GM18505 (cell line): Measurements from ENCODE around the gene VAV2.

Experiments
- ATAC-seq: cut with Tn5 transposase; IDR thresholded peaks from one replicate; pipeline ENCODE4 v1.9.1; 2021; ENCODE audit not compliant: unreplicated experiment
- POLR2A ChIP-seq: IDR thresholded peaks from 4 replicates; pipeline ENCODE4 v1.6.1; 2011; ENCODE audit warnings: borderline replicate concordance; ENCODE audit not compliant: insufficient read depth, insufficient read length; ENCODE audit errors: extremely low read depth

VAV2 gene

GRCh38 chr9:133799716-133800115, 192.4 kb downstream of the VAV2 start:
- no peak for TF ChIP-seq POLR2A
- no peak for ATAC-seq

DNA sequence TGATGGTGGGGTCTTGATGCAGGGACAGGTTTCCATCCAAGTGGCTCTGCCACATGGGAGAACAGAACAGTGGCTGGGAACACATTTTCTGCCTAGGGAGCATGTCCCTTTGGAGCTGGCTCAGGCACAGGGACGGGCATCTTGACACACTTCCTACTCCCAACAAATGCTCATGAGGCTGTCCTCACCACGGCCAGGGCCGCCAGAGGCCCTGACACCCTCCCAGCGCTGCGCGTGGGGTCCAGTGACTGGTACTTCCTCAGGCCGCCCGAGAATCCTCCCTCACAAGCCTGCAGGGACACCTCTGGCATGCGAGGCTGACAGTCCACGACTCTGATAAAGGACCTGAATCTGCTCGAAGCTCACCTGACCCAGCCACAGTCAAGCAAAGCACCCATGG, 193.0 kb downstream of the VAV2 start:
- no peak for TF ChIP-seq POLR2A
- no peak for ATAC-seq

GRCh38 chr9:133798160-133798559, 194.0 kb downstream of the VAV2 start:
- TF ChIP-seq POLR2A = no peak
- ATAC-seq = no peak

DNA sequence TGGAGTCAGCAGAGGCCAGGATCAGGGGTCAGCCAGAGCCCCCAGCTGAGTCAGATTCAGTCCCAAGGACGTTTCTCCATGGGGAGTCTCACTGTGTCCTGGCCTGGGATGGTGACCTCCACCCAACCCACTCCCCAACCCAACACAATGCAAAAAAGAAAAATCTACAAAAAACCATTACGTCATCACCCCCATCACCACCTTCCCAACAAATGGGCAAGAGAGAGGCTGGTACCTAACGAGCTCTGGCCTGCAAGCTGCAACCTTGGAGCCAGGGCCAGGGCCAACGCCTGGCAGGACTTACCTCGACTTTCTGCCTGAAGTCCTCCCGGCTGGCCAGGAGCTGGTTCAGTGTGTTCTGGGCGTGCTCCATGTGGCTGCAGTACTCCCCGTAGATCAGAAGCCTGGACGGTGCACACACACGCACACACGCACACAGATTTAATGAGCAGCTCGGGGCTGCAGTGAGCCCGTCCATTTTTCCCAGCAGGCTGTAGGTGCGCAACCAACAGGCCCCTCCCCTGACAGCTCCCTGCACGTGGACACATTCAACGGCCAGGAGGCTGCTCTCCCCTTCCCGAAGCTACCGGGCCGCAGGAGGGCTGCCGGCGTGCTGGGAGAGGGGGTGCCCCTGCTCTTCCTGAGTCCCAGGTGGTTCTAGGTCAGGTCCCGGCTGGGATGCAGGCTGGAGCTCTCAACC, 194.6 kb downstream of the VAV2 start:
- no peak for ATAC-seq

DNA sequence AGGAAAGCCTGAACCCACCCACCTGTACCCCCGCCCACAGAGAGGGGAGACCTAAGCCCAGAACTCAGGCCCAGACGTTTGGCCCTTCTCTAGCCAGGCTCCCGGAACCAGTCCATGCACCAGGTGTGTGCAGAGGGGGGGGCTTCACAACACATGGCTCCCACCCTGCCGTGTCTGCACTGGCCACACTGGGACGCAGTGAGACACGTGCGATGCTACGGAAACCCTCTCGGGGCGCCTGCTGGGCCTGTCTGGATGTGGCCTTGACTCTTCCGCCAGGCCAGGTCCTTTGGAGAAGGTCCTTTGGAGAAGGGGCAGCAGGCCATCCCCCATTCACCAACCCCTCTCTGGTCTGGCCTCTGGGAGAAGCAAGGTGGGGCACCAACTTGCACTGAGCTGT, 195.6 kb downstream of the VAV2 start:
- no peak for TF ChIP-seq POLR2A

More for the DNA sequence above, 194.6 kb downstream of the VAV2 start:
- no peak for TF ChIP-seq POLR2A

DNA sequence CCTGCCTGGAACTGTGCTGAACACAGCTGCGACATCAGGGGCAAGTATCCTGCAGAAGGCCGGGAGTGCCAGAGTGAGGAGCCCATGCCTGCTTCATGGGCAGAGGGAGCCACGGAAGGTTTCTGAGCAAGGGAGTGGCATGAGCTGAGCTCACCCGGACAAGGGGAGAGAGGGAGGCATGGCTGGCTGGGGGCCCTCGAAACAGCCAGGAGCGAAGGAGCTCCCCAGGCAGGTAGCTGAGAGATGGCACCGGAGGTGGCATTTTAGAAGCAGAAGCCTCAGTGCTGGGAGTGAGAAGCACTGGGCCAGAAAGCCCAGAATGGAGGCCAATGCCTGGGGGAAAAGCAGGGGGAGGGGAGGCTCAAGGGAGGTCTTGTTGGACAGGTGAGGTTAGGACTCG, 197.1 kb downstream of the VAV2 start:
- ATAC-seq = no peak
- TF ChIP-seq POLR2A = no peak

More for the DNA sequence above, 195.6 kb downstream of the VAV2 start:
- no peak for ATAC-seq

GRCh38 chr9:133794016-133794760, 197.9 kb downstream of the VAV2 start:
- no peak for ATAC-seq
- no peak for TF ChIP-seq POLR2A

DNA sequence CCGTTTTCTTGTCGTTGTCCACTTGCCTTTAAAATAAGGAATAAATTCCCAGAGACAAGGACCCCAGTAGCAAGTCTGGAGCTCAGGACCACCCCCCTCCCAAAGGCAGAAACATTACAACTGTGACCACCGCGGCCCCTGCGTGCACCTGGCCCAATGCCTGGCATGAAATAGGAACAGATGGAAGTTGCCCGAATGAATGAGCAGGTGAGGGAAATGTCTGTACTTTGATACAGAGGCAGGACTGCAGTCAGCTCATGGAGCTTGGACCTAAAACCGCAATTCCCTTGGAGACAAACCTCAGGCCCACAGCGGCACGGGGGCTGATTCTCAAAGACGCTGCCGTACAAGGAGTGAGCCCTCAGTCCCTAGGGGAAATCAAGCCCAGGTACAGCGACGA, 198.7 kb downstream of the VAV2 start:
- ATAC-seq = no peak
- TF ChIP-seq POLR2A = no peak

- TF ChIP-seq POLR2A = peak; percentile 27
- no peak for ATAC-seq
Measured at GRCh38 chr9:133792721-133793470, 199.2 kb downstream of the VAV2 start.

DNA sequence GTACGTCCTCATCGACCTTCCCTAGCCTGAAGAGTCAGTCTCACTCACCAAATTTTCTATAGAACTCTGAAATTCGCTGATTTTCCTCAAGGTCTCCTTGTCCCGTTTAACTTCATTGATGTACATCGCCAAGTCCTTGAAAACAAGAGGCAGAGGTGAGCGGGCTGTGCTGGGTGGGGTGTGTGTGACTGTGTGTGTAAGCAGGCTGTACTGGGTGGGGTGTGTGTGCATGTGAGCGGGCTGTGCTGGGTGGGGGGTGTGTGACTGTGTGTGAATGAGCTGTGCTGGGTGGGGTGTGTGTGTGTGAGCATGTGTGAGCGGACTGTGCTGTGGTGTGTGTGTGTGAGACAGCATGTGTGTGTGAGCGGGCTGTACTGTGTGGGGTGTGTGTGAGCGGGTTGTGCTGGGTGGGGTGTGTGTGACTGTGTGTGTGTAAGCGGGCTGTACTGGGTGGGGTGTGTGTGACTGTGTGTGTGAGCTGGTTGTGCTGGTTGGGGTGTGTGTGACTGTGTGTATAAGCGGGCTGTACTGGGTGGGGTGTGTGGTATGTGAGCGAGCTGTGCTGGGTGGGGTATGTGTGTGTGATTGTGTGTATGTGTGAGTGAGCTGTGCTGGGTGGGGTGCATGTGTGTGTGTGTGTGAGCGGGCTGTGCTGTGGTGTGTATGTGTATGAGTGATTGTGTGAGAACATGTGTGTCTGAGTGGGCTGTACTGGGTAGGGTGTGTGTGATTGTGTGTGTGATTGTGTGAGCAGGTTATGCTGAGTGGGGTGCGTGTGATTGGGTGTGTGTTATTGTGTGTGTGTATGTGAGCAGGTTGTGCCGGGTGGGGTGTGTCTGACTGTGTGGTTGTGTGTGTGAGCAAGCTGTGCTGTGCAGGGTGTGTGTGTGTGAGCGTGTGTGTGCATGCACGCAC, 200.1 kb downstream of the VAV2 start:
- TF ChIP-seq POLR2A = no peak
- no peak for ATAC-seq

GRCh38 chr9:133791069-133791468, 201.1 kb downstream of the VAV2 start:
- TF ChIP-seq POLR2A = no peak
- ATAC-seq = no peak

- TF ChIP-seq POLR2A = no peak
- ATAC-seq = no peak
Measured at GRCh38 chr9:133789778-133790177, 202.3 kb downstream of the VAV2 start.
